Measurements from ENCODE around the gene PATJ. TPM values are rescaled to one million over a fixed set of nuclear protein-coding genes. Genes with fewer than 3 reads are reported as not detected.

Gene PATJ
- total and polyA plus RNA-seq, 8 donors = 14.8 to 45.4 (median 27.9) TPM

DNA sequence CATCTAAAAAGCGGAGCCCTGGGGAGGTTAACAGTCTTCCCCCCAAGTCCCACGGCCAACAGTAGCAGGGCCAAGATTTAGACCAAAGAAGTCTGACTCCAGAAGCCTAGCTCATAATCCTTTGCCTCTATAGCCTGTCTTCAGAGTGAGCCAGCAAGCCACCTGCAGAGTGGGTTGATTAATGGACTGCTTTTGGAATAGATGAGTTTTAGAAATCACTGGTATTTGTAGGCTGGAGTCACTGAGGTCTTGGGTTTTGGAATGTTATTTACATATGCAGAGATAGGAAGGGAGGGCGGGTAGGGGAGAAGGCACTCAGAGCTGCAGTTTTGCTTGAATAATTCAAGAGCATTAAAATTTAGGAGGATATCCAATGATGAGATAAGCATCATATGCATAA lies 361.6 kb downstream of the PATJ start:
- no peaks in the 10 kb centered on the region for H3K27me3 ChIP-seq
- H3K27ac ChIP-seq = no peak overlapping the region
- H3K9me3 ChIP-seq = no peaks in the 10 kb centered on the region
- intact Hi-C loops (cut with DNase I) = no loop called here
- WGBS, 2 donors = 96 to 98% methylated on average over 3 of the region's 3 CpGs
- H3K4me1 ChIP-seq = no peaks in the 10 kb centered on the region
- TF ChIP-seq, protein P1, sequence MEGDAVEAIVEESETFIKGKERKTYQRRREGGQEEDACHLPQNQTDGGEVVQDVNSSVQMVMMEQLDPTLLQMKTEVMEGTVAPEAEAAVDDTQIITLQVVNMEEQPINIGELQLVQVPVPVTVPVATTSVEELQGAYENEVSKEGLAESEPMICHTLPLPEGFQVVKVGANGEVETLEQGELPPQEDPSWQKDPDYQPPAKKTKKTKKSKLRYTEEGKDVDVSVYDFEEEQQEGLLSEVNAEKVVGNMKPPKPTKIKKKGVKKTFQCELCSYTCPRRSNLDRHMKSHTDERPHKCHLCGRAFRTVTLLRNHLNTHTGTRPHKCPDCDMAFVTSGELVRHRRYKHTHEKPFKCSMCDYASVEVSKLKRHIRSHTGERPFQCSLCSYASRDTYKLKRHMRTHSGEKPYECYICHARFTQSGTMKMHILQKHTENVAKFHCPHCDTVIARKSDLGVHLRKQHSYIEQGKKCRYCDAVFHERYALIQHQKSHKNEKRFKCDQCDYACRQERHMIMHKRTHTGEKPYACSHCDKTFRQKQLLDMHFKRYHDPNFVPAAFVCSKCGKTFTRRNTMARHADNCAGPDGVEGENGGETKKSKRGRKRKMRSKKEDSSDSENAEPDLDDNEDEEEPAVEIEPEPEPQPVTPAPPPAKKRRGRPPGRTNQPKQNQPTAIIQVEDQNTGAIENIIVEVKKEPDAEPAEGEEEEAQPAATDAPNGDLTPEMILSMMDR (IDR thresholded peaks at IDR 0.05) = no peak
- ATAC-seq = no peak
- H3K4me3 ChIP-seq = no peak overlapping the region
- FAIRE-seq = no peak
- DNase-seq = no peak
- no peaks in the 10 kb centered on the region for H3K36me3 ChIP-seq

DNA sequence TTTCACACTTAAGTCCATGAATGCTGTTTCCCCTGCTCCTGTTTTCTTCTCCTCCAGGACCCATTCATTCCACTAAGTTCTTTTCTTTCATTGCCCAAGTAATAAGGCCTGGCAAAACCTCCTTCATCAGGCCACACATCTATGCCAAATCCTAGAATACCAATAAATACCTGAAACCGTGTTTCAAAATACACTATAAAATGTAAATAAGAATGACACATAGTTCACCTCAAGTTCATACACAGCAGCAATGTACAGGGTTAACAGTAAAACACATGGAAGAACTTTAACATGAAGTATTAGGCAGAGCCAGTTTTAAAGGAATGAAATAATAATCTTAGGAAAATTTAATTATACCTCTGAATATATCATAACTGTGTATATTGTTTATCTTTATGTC lies 365.6 kb downstream of the PATJ start:
- 58 to 61% methylated on average over 1 of the region's 1 CpG for WGBS, 2 donors
- H3K36me3 ChIP-seq = no peaks in the 10 kb centered on the region

GRCh38 chr1:62109124-62109523 lies 366.8 kb downstream of the PATJ start:
- TF ChIP-seq, protein P1 (IDR thresholded peaks at IDR 0.05) = no peak
- H3K27me3 ChIP-seq = no peaks in the 10 kb centered on the region
- H3K27ac ChIP-seq = no peak overlapping the region
- no peaks in the 10 kb centered on the region for H3K9me3 ChIP-seq
- no peaks in the 10 kb centered on the region for H3K36me3 ChIP-seq
- DNase-seq (no peak), FAIRE-seq (no peak), ATAC-seq (no peak)
- intact Hi-C loops (cut with DNase I) = no loop called here
- H3K4me3 ChIP-seq = no peak overlapping the region
- 83 to 88% methylated on average over 5 of the region's 5 CpGs for WGBS, 2 donors
- H3K4me1 ChIP-seq = no peaks in the 10 kb centered on the region

More for the DNA sequence above, 365.6 kb downstream of the PATJ start:
- H3K4me3 ChIP-seq = no peak overlapping the region
- H3K9me3 ChIP-seq = no peaks in the 10 kb centered on the region
- no peak overlapping the region for H3K27ac ChIP-seq
- ATAC-seq = no peak
- no peaks in the 10 kb centered on the region for H3K4me1 ChIP-seq
- TF ChIP-seq, protein P1 (IDR thresholded peaks at IDR 0.05) = no peak
- no peak for DNase-seq
- H3K27me3 ChIP-seq = no peaks in the 10 kb centered on the region
- intact Hi-C loops (cut with DNase I) = no loop called here
- no peak for FAIRE-seq

DNA sequence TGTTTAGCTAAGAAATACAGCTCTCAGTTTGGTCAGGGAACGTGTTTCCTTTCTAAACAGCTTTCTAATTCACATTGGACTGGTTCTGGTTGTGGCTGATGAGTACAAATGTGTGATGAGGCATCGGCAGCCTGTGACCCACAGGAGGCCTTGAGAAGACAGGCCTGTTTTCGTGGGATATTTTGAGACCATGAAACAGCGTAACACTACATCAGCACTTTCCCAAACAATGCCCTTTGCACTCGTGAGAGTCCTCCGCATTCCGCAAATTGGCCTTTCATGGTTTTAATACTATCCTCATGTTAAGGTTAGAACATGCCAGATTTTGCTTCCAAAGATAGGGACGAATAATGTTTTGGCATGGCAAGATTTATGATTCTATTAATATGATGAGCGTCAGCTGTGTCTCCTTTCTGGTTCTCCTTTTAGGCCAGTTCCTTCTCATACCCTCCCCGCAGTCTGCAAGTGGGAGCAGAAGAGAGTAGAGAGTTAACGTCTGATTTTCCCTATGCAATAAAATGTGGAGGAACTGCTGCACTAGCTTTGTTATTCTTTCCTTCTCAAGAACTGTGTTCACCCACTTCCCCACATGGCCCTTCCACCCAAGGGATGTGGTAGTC lies 368.0 kb downstream of the PATJ start:
- Histone ChIP-seq H3K4me3 (no peak overlapping the region), H3K27me3 (no peaks in the 10 kb centered on the region), H3K36me3 (no peaks in the 10 kb centered on the region), H3K9me3 (no peaks in the 10 kb centered on the region), H3K27ac (no peak overlapping the region), H3K4me1 (no peaks in the 10 kb centered on the region)
- intact Hi-C loops (cut with DNase I) = no loop called here
- DNase-seq (no peak), ATAC-seq (no peak), FAIRE-seq (no peak)
- WGBS, 2 donors = 83 to 87% methylated on average over 11 of the region's 11 CpGs
- TF ChIP-seq, protein P1 (IDR thresholded peaks at IDR 0.05) = no peak

- no peak for DNase-seq
- Histone ChIP-seq H3K4me3 (no peak overlapping the region), H3K36me3 (no peaks in the 10 kb centered on the region), H3K4me1 (no peaks in the 10 kb centered on the region), H3K27ac (no peak overlapping the region), H3K27me3 (no peaks in the 10 kb centered on the region), H3K9me3 (no peaks in the 10 kb centered on the region)
- WGBS, 2 donors = 90 to 95% methylated on average over 1 of the region's 1 CpG
- FAIRE-seq = no peak
- ATAC-seq = no peak
- intact Hi-C loops (cut with DNase I) = no loop called here
- TF ChIP-seq, protein P1 (IDR thresholded peaks at IDR 0.05) = no peak
Measured at GRCh38 chr1:62111084-62111483, 368.8 kb downstream of the PATJ start.
